NOMO-1 treated with dmso at 0.1 percent for 144 hours (cell line): ENCODE data around the gene GUCD1.
A peak's percentile ranks its signal among the peaks of the same experiment; 100 is the strongest.
"Not testable (repeated sequence)": the region's sequence is repeated elsewhere in the genome, so short reads cannot be mapped to it uniquely, and the experiment has no call there.

ENCODE experiments used
- DNase-seq: peaks from one replicate; lab custom pipeline; 2025; ENCODE audit not compliant: unreplicated experiment; lab: John Stamatoyannopoulos, UW

The GUCD1 gene

DNA sequence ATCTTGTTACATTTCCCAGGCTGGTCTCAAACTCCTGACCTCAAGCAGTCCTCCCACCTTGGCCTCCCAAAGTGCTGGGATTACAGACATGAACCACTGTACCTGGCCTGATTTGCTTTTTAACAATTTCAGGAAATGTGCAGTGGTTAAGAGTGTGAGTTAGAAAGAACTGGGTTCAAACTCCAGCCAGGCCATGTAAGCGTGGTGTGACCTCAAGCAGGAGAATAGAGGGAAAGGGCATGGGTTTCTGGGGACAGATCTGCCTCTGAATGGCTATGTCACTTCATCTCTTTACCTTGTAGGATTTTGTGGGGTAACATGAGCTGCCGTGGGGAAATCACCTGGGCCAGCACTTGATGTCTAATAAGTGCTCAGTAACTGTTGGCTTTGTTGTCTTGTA, 10.1 kb upstream of the GUCD1 start:
- no peak for DNase-seq

GRCh38 chr22:24564376-24565058, 9.6 kb upstream of the GUCD1 start:
- DNase-seq: no peak

GRCh38 chr22:24563246-24563645, 8.3 kb upstream of the GUCD1 start:
- DNase-seq: no peak

GRCh38 chr22:24559471-24559870, 4.5 kb upstream of the GUCD1 start:
- no peak for DNase-seq

DNA sequence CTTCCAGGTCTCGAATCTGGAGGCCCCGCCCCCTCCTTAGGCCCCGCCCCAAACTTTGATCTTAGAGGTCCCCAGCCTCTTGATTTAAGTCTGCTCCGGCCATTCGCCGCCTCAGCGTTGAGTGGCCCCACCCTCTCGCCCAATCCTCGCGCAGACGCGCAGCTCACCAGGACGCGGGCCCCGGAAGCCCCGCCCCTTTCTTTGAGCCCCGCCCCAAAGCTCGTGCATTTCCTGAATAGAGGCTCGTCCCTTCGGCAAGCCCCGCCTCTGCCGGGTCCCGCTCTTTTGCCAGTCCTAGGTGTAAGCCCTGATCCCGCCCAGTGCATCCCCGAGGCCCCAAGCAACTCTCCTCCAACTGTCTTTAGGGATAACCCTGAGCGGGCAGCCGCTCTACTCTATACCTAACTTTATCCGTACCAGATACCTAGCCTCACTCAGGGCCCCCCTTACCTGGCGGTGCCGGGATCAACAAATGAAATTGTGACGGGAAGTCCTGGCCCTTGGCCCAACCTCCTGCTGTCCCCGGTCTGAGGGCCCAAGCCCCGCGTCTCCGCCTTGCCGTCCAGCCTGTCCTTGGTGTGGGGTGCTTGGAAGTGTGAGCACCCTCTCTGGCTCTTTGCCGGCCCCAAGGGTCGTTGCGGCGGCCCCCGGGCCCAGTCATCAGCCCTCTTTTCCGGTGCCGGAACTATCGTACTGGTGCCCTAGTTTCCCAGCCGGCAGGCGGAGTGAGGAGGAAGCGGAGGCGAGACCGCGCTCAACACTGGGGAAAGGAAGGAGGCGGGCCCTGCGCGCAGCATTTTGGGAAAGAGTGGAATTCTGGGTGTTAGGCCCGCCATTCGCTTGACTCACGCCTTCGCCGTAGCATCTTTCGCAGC, 464 bp upstream of the GUCD1 start, which contains the start of gene SNRPD3:
TSS of gene SNRPD3 (plus strand) at position 835 of the 875 bp plus-strand sequence. CDS start 1,676 bp downstream, outside the sequence.
- DNase-seq: peak; percentile 95

DNA sequence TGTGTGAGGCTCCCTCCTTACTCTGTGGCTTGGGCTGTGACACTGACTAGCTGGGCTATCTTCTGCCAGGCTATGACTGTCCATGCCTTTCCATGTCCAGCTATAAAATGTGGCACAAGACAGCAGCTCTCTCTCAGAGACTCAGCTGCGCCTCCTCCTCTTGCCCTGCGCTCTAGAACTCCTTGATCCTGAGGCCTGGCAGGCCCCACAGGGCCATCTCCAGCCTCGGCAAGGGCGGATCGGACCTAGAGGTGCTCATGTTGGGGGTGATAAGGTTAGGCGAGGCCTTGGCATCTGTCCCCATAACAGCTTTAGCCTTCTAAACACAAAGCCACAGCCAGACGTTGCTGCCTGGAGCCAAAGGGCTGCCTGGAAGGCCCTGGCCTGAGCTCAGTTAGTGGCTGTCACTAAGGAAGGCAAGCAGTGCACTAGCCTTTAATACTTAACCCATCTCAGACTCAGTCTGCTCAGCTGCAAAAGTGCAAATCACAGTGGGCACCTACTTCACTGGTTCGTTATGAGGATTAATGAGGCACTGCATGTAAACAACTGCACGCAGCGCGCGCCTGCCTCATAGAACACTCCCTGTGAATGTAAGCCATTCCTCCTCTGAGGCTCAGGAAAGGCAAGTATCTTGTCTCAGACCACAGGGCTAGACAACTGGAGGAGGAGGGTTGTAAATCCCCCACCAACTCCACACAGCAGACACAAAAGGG, 1.2 kb downstream of the GUCD1 start:
- no peak for DNase-seq

DNA sequence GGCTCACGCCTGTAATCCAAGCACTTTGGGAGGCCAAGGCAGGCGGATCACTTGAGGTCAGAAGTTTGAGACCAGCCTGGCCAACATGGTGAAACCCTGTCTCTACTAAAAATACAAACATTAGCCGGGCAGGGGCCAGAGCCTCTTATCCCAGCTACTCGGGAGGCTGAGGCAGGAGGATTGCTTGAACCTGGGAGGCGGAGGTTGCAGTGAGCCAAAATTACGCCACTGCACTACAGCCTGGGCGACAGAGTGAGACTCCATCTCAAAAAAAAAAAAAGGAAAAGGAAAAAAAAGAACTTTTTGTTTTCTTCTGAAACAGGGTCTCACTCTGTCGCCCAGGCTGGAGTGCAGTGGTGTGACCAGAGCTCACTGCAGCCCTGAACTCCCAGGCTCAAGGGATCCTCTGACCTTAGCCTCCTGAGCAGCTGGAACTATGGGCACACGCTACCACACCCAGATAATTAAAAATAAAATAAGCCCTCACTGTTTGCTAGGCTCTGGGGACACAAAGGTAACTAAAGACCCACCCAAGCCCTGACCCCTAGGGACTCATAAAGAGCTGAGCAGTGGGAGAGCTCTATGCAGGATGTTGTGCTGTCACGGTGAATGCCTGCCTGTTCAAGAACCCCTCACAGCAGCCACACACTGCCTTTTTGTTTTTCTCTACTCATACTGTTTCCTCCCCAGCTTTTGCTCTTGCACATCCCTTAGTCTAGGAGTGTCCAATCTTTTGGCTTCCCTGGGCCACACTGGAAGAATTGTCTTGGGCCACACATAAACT, 2.2 kb downstream of the GUCD1 start:
- DNase-seq: not testable (repeated sequence)

DNA sequence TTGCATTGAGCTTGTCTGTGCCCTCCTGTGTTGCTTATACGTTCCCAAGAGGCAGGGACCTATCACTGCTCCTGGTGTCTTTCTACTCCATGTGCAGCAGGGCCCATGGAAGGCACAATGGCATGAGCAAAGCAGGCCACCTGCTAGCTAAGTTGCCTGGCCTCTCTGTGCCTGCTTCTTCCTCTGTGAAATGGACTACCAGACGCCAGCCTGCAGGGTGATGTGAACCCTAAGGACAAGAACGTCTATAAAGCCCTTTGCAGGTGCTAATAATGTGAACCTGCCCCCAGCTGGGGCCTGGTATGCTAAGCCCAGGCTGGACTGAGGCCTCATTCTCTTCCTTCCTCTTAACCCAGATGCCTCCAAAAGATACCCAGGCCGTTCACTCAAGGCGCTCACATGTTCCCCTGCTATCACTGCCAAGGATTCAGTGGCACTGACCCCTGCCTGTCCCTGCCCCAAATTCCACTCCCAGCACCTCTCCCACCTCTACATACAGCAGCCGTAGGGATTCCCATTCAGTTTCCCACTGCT, 4.0 kb downstream of the GUCD1 start:
- no peak for DNase-seq

DNA sequence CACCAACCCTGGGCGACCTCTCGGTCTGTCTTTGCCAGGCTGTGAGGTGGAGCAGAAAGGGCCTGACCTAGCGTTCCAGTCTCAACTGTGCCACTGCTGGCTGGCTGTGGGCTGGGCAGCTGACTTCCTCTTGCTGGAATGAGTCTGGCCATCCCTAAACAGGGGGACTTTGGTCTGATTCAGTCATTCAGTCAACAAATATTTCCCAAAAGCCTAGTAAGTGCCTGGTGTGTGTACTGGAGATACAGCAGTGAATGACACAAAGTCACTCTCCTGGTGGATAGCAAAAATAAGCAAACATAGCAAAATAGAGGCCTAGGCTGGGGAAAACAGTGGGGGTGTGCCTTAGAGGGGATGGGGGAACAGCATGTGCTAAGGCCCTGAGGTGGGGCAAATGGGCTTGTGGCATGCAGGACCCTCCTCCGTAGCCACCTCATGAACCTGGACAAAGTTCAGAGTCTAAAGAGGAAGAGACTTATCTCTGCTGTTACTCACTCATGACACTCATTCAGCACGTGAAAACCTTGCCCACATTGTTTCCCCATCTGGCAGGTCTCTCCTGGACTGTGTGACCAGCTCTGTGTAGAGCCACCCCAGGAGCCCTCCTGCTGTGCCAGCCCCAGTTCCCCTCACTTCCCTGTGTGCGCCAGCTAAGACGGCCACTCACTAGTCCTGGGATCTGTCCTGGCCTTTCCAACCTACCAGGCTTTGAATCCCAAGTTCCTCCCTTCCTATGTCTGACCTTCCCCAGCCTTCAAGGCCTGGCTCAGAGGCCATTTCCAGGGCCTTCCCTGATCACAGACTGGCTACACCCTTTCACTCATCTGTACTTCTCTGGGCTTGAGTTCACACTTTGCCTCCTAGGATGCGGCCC, 4.7 kb downstream of the GUCD1 start:
- no peak for DNase-seq

GRCh38 chr22:24548812-24549211, 6.1 kb downstream of the GUCD1 start:
- no peak for DNase-seq

DNA sequence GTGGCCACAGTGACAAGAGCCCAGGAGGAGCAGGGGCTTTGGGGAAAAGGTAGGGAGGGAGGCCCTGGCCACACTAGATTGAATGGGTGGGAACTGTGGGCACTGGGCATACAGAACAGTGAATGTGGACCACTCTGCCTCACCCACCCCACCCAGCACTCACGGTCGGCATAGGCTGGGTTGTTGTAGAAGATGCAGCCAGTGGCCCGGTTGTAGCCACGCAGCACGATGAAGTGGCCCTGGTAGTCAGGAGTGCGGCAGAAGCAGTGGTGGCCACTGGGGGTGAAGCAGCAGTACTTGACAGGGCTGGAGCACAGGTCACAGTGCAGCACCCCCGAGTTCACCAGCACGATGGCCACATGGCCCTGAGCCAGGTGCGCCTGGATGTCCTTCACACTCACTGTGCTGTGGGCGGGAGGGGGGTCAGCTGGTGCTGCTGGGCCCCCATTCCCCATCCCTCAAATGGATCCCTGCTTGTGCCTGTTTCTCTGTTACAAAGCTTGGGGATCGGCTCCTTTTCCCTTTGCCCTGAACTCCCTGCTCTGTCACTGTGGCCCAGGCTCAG, 11.2 kb downstream of the GUCD1 start:
- no peak for DNase-seq

GRCh38 chr22:24543185-24543601, 11.7 kb downstream of the GUCD1 start:
- DNase-seq: no peak

DNA sequence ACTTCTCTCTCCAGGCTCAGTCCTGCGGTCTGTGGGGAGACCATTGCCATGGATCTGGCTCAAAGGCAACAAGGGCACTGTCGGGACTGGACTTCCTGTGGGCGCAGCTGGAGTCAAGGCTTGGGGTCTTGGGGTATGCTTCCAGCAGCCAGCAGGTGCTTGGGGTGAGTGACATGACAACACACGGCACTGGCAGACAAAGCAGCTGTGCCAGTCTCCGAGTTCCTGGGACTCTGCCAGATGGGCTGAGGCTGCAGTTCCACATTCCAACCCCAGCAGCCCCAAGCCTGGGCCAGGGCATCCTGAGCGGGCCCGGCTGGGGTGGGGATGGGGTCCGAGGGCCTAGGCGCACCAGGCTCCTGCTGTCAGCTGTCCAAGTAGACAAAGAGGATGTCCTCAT, 12.3 kb downstream of the GUCD1 start:
- DNase-seq: no peak

GRCh38 chr22:24541681-24542515, 13.0 kb downstream of the GUCD1 start:
- peak; percentile 25 for DNase-seq

DNA sequence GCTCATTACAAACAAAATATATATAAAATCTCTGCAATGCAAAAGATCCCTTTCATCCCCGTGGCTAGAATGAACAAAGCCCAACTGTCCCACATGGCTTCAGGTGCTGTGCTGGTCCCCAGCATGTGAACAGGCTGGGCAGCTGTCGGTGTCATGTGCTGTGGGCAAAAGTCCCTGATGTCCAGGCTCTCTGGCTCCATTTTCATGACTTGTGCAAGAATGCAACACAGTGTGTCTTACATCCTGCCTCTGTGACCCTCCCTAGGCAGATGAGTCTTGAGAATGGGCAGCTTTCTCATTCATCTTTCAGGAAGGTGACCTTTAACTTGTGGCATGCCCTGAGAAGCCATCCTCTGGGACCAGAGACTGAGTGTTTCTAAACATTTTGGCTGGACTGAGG, 14.5 kb downstream of the GUCD1 start:
- DNase-seq: no peak

DNA sequence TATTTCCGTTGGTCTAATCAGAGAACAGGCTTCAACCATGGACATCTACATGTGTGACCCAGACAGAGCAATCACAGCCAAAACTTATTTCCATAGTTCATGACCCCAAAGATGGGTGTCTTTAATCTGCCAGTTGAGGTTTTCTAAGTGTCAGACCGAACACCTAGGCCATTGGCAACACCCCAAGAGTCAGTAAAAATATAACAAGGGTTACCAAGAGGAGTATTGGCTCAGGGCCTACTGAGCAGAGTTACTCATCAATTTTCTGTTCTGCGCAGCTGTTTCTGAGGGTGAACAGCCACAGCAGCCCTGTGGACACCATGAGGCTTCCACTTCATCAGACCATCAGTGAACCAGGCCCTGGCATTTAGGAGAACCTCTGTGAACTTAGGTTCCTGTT, 18.8 kb downstream of the GUCD1 start:
- no peak for DNase-seq

GRCh38 chr22:24535348-24535747, 19.6 kb downstream of the GUCD1 start:
- no peak for DNase-seq

DNA sequence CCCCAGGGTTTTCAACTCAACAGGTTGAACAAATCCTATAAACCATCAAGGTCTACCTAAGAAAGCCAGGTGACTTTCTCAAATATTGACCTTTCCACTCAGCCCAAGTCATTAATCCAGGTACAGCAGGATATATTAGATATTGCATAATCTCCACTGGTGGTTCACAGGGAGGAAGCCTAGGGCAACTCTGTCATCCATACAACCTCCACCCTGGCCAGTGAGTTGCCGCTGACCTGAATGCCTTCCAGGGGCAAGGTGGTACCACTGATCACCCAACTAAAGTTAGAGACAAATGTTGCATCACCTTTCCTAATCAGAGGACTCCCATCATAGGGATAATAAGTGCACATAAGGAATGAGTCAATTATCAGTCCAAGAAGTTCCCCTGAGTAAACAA, 22.9 kb downstream of the GUCD1 start:
- DNase-seq: no peak
